Measurements from ENCODE around the gene HAGHL. TPM values are rescaled to one million over a fixed set of nuclear protein-coding genes. Genes with fewer than 3 reads are reported as not detected.
"Not testable (repeated sequence)": the region's sequence is repeated elsewhere in the genome, so short reads cannot be mapped to it uniquely, and the experiment has no call there.

The HAGHL gene
- polyA plus RNA-seq, 1 donor (not counting 4 experiments of a cell fraction or from before 2014, with no cell fraction given): 8.0 TPM

DNA sequence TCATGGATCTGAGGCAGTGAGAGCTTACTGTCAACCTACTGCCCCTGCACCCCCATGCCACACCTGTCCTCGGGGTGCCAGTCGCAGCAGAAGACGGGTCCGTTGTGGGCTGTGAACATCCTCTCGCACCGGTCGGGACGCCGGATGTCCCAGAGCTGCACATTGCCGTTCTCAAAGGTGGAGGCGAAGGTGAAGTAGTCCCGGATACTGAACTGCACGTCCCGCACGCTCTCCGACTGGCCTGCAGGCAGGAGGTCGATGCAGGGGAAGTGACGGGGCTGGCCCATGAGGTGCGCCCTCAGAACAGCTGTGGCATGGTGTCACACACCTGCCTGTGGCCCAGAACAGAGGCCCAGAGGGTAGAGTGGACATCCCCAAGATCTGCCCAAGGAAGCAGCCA, 39.4 kb upstream of the HAGHL start:
- TF ChIP-seq, protein P1, sequence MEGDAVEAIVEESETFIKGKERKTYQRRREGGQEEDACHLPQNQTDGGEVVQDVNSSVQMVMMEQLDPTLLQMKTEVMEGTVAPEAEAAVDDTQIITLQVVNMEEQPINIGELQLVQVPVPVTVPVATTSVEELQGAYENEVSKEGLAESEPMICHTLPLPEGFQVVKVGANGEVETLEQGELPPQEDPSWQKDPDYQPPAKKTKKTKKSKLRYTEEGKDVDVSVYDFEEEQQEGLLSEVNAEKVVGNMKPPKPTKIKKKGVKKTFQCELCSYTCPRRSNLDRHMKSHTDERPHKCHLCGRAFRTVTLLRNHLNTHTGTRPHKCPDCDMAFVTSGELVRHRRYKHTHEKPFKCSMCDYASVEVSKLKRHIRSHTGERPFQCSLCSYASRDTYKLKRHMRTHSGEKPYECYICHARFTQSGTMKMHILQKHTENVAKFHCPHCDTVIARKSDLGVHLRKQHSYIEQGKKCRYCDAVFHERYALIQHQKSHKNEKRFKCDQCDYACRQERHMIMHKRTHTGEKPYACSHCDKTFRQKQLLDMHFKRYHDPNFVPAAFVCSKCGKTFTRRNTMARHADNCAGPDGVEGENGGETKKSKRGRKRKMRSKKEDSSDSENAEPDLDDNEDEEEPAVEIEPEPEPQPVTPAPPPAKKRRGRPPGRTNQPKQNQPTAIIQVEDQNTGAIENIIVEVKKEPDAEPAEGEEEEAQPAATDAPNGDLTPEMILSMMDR (optimal IDR thresholded peaks at IDR 0.05 in 1 of 3, IDR thresholded peaks at IDR 0.05 in 1 of 3, conservative IDR thresholded peaks at IDR 0.05 in 1 of 3; ENCODE audit: extremely low read depth in 1 of 3, insufficient read depth in 2 of 3, low read length in 3 of 3): no peak
- no peak for TF ChIP-seq EZH2 (IDR thresholded peaks at IDR 0.05; ENCODE audit: low read length)
- Histone ChIP-seq H3K4me1 (ENCODE audit: control insufficient read depth, extremely low read depth, insufficient read depth, low read length) (peaks cover 21% of the 10 kb centered on the region), H3K9me1 (ENCODE audit: control insufficient read depth, extremely low read depth, insufficient read depth, low read length) (no peaks in the 10 kb centered on the region), H3K9ac (ENCODE audit: control insufficient read depth, extremely low read depth, insufficient read depth, low read length) (no peak overlapping the region), H3K36me3 (ENCODE audit: control insufficient read depth in 2 of 2, extremely low read depth in 1 of 2, insufficient read depth in 2 of 2, low read length in 2 of 2) (peaks cover 2 to 24% of the 10 kb centered on the region in 2 experiments), H2AFZ (ENCODE audit: control insufficient read depth, low read length) (no peak overlapping the region), H4K20me1 (ENCODE audit: control insufficient read depth, extremely low read depth, insufficient read depth, low read length) (no peaks in the 10 kb centered on the region), H3K79me2 (ENCODE audit: control insufficient read depth, insufficient read depth, low read length) (peaks cover 23% of the 10 kb centered on the region), H3K4me2 (ENCODE audit: control insufficient read depth, extremely low read depth, insufficient read depth, low read depth, low read length) (no peak overlapping the region), H3K27me3 (ENCODE audit: control insufficient read depth, extremely low read depth, insufficient read depth, low read length) (peaks cover 13% of the 10 kb centered on the region), H3K27ac (ENCODE audit: control insufficient read depth, insufficient read depth, low read length) (no peak overlapping the region), H3K9me3 (ENCODE audit: control insufficient read depth, low read depth, low read length) (no peaks in the 10 kb centered on the region), H3K4me3 (ENCODE audit: control insufficient read depth in 2 of 3, extremely low read depth in 1 of 3, insufficient read depth in 2 of 3, low read depth in 1 of 3, low read length in 3 of 3) (no peak overlapping the region)
- dilution Hi-C loops (cut with MboI; ENCODE audit: extremely low pct_ligation_motif_present, low sequenced_read_pairs): no loop called here
- DNase-seq (ENCODE audit: low read depth, low spot score) (no peak), FAIRE-seq (no peak)

DNA sequence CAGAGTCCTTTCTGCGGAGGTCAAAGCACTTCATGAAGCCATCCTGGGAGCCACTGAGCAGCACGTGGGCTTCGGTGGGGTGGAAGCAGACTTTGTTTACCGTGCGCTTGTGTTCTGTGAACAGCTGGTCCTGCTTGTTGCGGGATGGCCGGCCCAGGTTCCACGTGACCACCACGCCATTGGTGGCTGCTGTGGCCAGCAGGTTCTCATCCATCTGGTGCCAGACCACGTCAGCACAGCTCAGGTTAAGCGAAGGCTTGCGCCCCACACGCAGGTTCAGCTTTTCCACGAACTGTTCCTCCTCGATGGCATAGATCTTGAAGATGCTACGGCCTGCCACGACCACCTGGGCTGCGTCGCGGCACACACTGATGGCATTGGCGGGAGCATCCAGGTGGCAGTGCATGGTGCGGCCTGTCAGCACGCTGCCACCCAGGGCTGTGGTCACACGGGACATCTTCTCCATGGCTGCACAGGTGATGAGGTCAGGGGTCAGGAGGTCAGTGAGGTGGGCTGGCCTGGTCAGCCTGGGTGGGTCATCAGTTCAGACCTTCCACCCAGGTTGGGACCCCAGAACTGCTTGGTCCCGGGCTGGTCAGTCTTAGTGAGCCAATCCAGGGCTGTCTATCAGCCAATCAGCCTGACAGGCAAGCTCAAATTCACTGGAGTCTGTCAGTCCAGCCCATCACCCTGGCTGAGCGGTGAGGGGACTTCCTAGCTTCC, 37.6 kb upstream of the HAGHL start:
- no peak for DNase-seq (ENCODE audit: low read depth, low spot score)
- peaks cover 11% of the 10 kb centered on the region for H3K79me2 ChIP-seq (ENCODE audit: control insufficient read depth, insufficient read depth, low read length)
- H3K4me3 ChIP-seq (ENCODE audit: control insufficient read depth in 2 of 3, extremely low read depth in 1 of 3, insufficient read depth in 2 of 3, low read depth in 1 of 3, low read length in 3 of 3): peak overlapping the region; percentile 56 to 97 (median 88)
- H2AFZ ChIP-seq (ENCODE audit: control insufficient read depth, low read length): no peak overlapping the region
- no peaks in the 10 kb centered on the region for H3K9me3 ChIP-seq (ENCODE audit: control insufficient read depth, low read depth, low read length)
- H4K20me1 ChIP-seq (ENCODE audit: control insufficient read depth, extremely low read depth, insufficient read depth, low read length): no peaks in the 10 kb centered on the region
- peak overlapping the region; percentile 65 for H3K27ac ChIP-seq (ENCODE audit: control insufficient read depth, insufficient read depth, low read length)
- dilution Hi-C loops (cut with MboI; ENCODE audit: extremely low pct_ligation_motif_present, low sequenced_read_pairs): no loop called here
- peak overlapping the region; percentile 83 for H3K4me2 ChIP-seq (ENCODE audit: control insufficient read depth, extremely low read depth, insufficient read depth, low read depth, low read length)
- no peaks in the 10 kb centered on the region for H3K9me1 ChIP-seq (ENCODE audit: control insufficient read depth, extremely low read depth, insufficient read depth, low read length)
- H3K36me3 ChIP-seq (ENCODE audit: control insufficient read depth in 2 of 2, extremely low read depth in 1 of 2, insufficient read depth in 2 of 2, low read length in 2 of 2): peaks cover 2 to 15% of the 10 kb centered on the region in 2 experiments
- H3K4me1 ChIP-seq (ENCODE audit: control insufficient read depth, extremely low read depth, insufficient read depth, low read length): peaks cover 9% of the 10 kb centered on the region
- no peak for FAIRE-seq
- TF ChIP-seq, protein P1 (optimal IDR thresholded peaks at IDR 0.05 in 1 of 3, IDR thresholded peaks at IDR 0.05 in 1 of 3, conservative IDR thresholded peaks at IDR 0.05 in 1 of 3; ENCODE audit: extremely low read depth in 1 of 3, insufficient read depth in 2 of 3, low read length in 3 of 3): no peak
- no peak for TF ChIP-seq EZH2 (IDR thresholded peaks at IDR 0.05; ENCODE audit: low read length)
- peak overlapping the region; percentile 85 for H3K9ac ChIP-seq (ENCODE audit: control insufficient read depth, extremely low read depth, insufficient read depth, low read length)
- H3K27me3 ChIP-seq (ENCODE audit: control insufficient read depth, extremely low read depth, insufficient read depth, low read length): peaks cover 31% of the 10 kb centered on the region

- H2AFZ ChIP-seq (ENCODE audit: control insufficient read depth, low read length); FAIRE-seq; H3K4me2 ChIP-seq (ENCODE audit: control insufficient read depth, extremely low read depth, insufficient read depth, low read depth, low read length); H3K9ac ChIP-seq (ENCODE audit: control insufficient read depth, extremely low read depth, insufficient read depth, low read length); dilution Hi-C loops (cut with MboI; ENCODE audit: extremely low pct_ligation_motif_present, low sequenced_read_pairs); H4K20me1 ChIP-seq (ENCODE audit: control insufficient read depth, extremely low read depth, insufficient read depth, low read length); H3K9me1 ChIP-seq (ENCODE audit: control insufficient read depth, extremely low read depth, insufficient read depth, low read length); H3K27ac ChIP-seq (ENCODE audit: control insufficient read depth, insufficient read depth, low read length); H3K36me3 ChIP-seq (ENCODE audit: control insufficient read depth in 2 of 2, extremely low read depth in 1 of 2, insufficient read depth in 2 of 2, low read length in 2 of 2); H3K9me3 ChIP-seq (ENCODE audit: control insufficient read depth, low read depth, low read length); H3K4me3 ChIP-seq (ENCODE audit: control insufficient read depth in 2 of 3, extremely low read depth in 1 of 3, insufficient read depth in 2 of 3, low read depth in 1 of 3, low read length in 3 of 3); DNase-seq (ENCODE audit: low read depth, low spot score); H3K79me2 ChIP-seq (ENCODE audit: control insufficient read depth, insufficient read depth, low read length): not testable (repeated sequence)
- H3K4me1 ChIP-seq (ENCODE audit: control insufficient read depth, extremely low read depth, insufficient read depth, low read length): peaks cover 12% of the 10 kb centered on the region
- H3K27me3 ChIP-seq (ENCODE audit: control insufficient read depth, extremely low read depth, insufficient read depth, low read length): peaks cover 49% of the 10 kb centered on the region
Measured at GRCh38 chr16:691242-691641, 35.7 kb upstream of the HAGHL start.

Data from keratinocyte (primary cell).